ENCODE results near the gene AUNIP. TPM values are rescaled to one million over a fixed set of nuclear protein-coding genes. Genes with fewer than 3 reads are reported as not detected.

The AUNIP gene
- total RNA-seq, 1 donor from 2014 or later: 4.7 TPM

GRCh38 chr1:25870614-25871013 is 11.4 kb upstream of the AUNIP start:
- no peak overlapping the region for H3K27ac Mint-ChIP-seq
- H3K9me3 Mint-ChIP-seq (ENCODE audit: low read depth): no peaks in the 10 kb centered on the region
- H3K4me1 Mint-ChIP-seq (ENCODE audit: low read depth): peaks cover 23% of the 10 kb centered on the region
- no peaks in the 10 kb centered on the region for H3K27me3 Mint-ChIP-seq
- peaks cover 3% of the 10 kb centered on the region for H3K36me3 Mint-ChIP-seq (ENCODE audit: insufficient read depth)
- TF ChIP-seq CTCF (IDR thresholded peaks at IDR 0.05; ENCODE audit: unreplicated experiment): no peak
- no peak overlapping the region for H3K4me3 Mint-ChIP-seq (ENCODE audit: low read depth)
- no peak for DNase-seq (ENCODE audit: low spot score, unreplicated experiment)

- Mint-ChIP-seq H3K27ac (no peak overlapping the region), H3K9me3 (ENCODE audit: low read depth) (no peaks in the 10 kb centered on the region), H3K4me3 (ENCODE audit: low read depth) (no peak overlapping the region), H3K27me3 (no peaks in the 10 kb centered on the region), H3K4me1 (ENCODE audit: low read depth) (peaks cover 23% of the 10 kb centered on the region), H3K36me3 (ENCODE audit: insufficient read depth) (peaks cover 3% of the 10 kb centered on the region)
- no peak for DNase-seq (ENCODE audit: low spot score, unreplicated experiment)
- TF ChIP-seq CTCF (IDR thresholded peaks at IDR 0.05; ENCODE audit: unreplicated experiment): no peak
Observed at GRCh38 chr1:25869909-25870606, 10.8 kb upstream of the AUNIP start.

GRCh38 chr1:25867210-25867991 is 8.1 kb upstream of the AUNIP start:
- Mint-ChIP-seq H3K36me3 (ENCODE audit: insufficient read depth) (peaks cover 14% of the 10 kb centered on the region), H3K4me3 (ENCODE audit: low read depth) (peak overlapping the region; percentile 14), H3K27me3 (no peaks in the 10 kb centered on the region), H3K9me3 (ENCODE audit: low read depth) (no peaks in the 10 kb centered on the region), H3K27ac (peak overlapping the region; percentile 80), H3K4me1 (ENCODE audit: low read depth) (peaks cover 17% of the 10 kb centered on the region)
- no peak for TF ChIP-seq CTCF (IDR thresholded peaks at IDR 0.05; ENCODE audit: unreplicated experiment)
- no peak for DNase-seq (ENCODE audit: low spot score, unreplicated experiment)

GRCh38 chr1:25866288-25866687 is 7.0 kb upstream of the AUNIP start:
- Mint-ChIP-seq H3K4me3 (ENCODE audit: low read depth) (no peak overlapping the region), H3K27ac (peak overlapping the region; percentile 37), H3K4me1 (ENCODE audit: low read depth) (peaks cover 26% of the 10 kb centered on the region), H3K27me3 (no peaks in the 10 kb centered on the region), H3K36me3 (ENCODE audit: insufficient read depth) (peaks cover 15% of the 10 kb centered on the region), H3K9me3 (ENCODE audit: low read depth) (no peaks in the 10 kb centered on the region)
- TF ChIP-seq CTCF (IDR thresholded peaks at IDR 0.05; ENCODE audit: unreplicated experiment): no peak
- no peak for DNase-seq (ENCODE audit: low spot score, unreplicated experiment)

GRCh38 chr1:25864434-25864833 is 5.2 kb upstream of the AUNIP start:
- no peak for TF ChIP-seq CTCF (IDR thresholded peaks at IDR 0.05; ENCODE audit: unreplicated experiment)
- H3K36me3 Mint-ChIP-seq (ENCODE audit: insufficient read depth): peaks cover 15% of the 10 kb centered on the region
- H3K27me3 Mint-ChIP-seq: no peaks in the 10 kb centered on the region
- no peaks in the 10 kb centered on the region for H3K9me3 Mint-ChIP-seq (ENCODE audit: low read depth)
- no peak overlapping the region for H3K27ac Mint-ChIP-seq
- H3K4me3 Mint-ChIP-seq (ENCODE audit: low read depth): no peak overlapping the region
- H3K4me1 Mint-ChIP-seq (ENCODE audit: low read depth): peaks cover 30% of the 10 kb centered on the region
- no peak for DNase-seq (ENCODE audit: low spot score, unreplicated experiment)
